IMR-90 (cell line): ENCODE results near the gene SUV39H2. TPM values are rescaled to one million over a fixed set of nuclear protein-coding genes. Genes with fewer than 3 reads are reported as not detected.

ENCODE experiments used
- ATAC-seq: fragments of 200-7000 bp; cut with Tn5 transposase; 2 replicates; pipeline ENCODE4 v1.9.1; 2020; ENCODE audit warnings: low read depth, mild to moderate bottlenecking, moderate library complexity
- BruUV-seq: library from RNA; stranded (reverse); fragments of 400-500 nt; replicated peaks from 2 replicates; lab custom pipeline; 2021; lab: Mats Ljungman, UMichigan
- CTCF ChIA-PET: fragments of 300-600 bp; formaldehyde crosslinking; extraction: SDS; loops from one replicate; lab custom pipeline; 2021; ENCODE audit warnings: antibody characterized with exemption; lab: Yijun Ruan, JAX
- POLR2A ChIA-PET: fragments of 300-600 bp; sonication (Branson Sonifier 250); formaldehyde crosslinking; loops from one replicate; lab custom pipeline; 2022; ENCODE audit warnings: antibody characterized with exemption; ENCODE audit not compliant: unreplicated experiment; lab: Charles Lee
- DNase-seq: peaks from one replicate; pipeline ENCODE4 v3.0.0; 2013
- H2AFZ ChIP-seq: replicated peaks from 2 replicates; pipeline ENCODE3; 2013; ENCODE audit warnings: low read length, mild to moderate bottlenecking; ENCODE audit not compliant: poor library complexity
- H2AK5ac ChIP-seq: 2 replicates; pipeline ENCODE4 v1.6.1; 2013; ENCODE audit warnings: low read depth, low read length, inconsistent platforms
- H2AK9ac ChIP-seq: replicated peaks from 2 replicates; pipeline ENCODE3; 2013; ENCODE audit warnings: mild to moderate bottlenecking, low read depth, low read length, moderate library complexity; ENCODE audit not compliant: poor library complexity
- H2BK120ac ChIP-seq: 2 replicates; pipeline ENCODE4 v1.6.1; 2013; ENCODE audit warnings: low read depth, low read length, inconsistent platforms
- H2BK15ac ChIP-seq: 3 replicates; pipeline ENCODE4 v1.6.1; 2013; ENCODE audit warnings: low read depth, low read length, inconsistent platforms
- H2BK20ac ChIP-seq: 2 replicates; pipeline ENCODE4 v1.6.1; 2013; ENCODE audit warnings: low read depth, mild to moderate bottlenecking, inconsistent platforms, low read length, moderate library complexity
- H2BK5ac ChIP-seq: 2 replicates; pipeline ENCODE4 v1.6.1; 2013; ENCODE audit warnings: mild to moderate bottlenecking, low read depth, low read length, inconsistent platforms; ENCODE audit not compliant: poor library complexity, severe bottlenecking
- H3K14ac ChIP-seq: replicated peaks from 2 replicates; pipeline ENCODE4 v1.6.1; 2013; ENCODE audit warnings: low read depth, low read length, inconsistent platforms
- H3K18ac ChIP-seq: 2 replicates; pipeline ENCODE4 v1.6.1; 2013; ENCODE audit warnings: low read depth, low read length, control low read depth
- H3K23ac ChIP-seq: 2 replicates; pipeline ENCODE4 v1.6.1; 2013; ENCODE audit warnings: low read depth, low read length, inconsistent platforms
- H3K27ac ChIP-seq: 2 replicates; pipeline ENCODE4 v1.5.1; 2013; ENCODE audit warnings: mild to moderate bottlenecking, control low read depth, low read length; ENCODE audit not compliant: insufficient read depth
- H3K27me3 ChIP-seq: 2 replicates; pipeline ENCODE4 v1.6.1; 2013; ENCODE audit warnings: low read length; ENCODE audit not compliant: control insufficient read depth, insufficient read depth
- H3K36me3 ChIP-seq: 2 replicates; pipeline ENCODE4 v1.6.1; 2013; ENCODE audit warnings: low read length, mixed read lengths; ENCODE audit not compliant: control insufficient read depth, insufficient read depth
- H3K4ac ChIP-seq: 2 replicates; pipeline ENCODE4 v1.6.1; 2013; ENCODE audit warnings: low read depth, low read length, inconsistent platforms
- H3K4me1 ChIP-seq: 2 replicates; pipeline ENCODE4 v1.6.1; 2013; ENCODE audit warnings: low read length, mixed read lengths; ENCODE audit not compliant: control insufficient read depth, insufficient read depth
- H3K4me2 ChIP-seq: 2 replicates; pipeline ENCODE4 v1.6.1; 2013; ENCODE audit warnings: low read depth, mild to moderate bottlenecking, control low read depth, low read length, moderate library complexity
- H3K4me3 ChIP-seq: 2 replicates; pipeline ENCODE4 v1.5.1; 2013; ENCODE audit warnings: low read depth, mild to moderate bottlenecking, control low read depth, low read length, moderate library complexity; ENCODE audit not compliant: insufficient read depth
- H3K56ac ChIP-seq: 2 replicates; pipeline ENCODE4 v1.6.1; 2013; ENCODE audit warnings: low read length, inconsistent platforms; ENCODE audit not compliant: insufficient read depth; ENCODE audit errors: extremely low read depth
- H3K79me1 ChIP-seq, 2 experiments: 2 replicates each; pipeline ENCODE4 v1.6.1; 2013; ENCODE audit warnings: low read length in 2 of 2, inconsistent platforms in 1 of 2, low read depth in 1 of 2
- H3K9ac ChIP-seq: 2 replicates; pipeline ENCODE4 v1.6.1; 2013; ENCODE audit warnings: low read depth, low read length, control low read depth
- H3K9me1 ChIP-seq: 2 replicates; pipeline ENCODE4 v1.6.1; 2013; ENCODE audit warnings: low read length, inconsistent platforms; ENCODE audit not compliant: insufficient read depth
- H3K9me3 ChIP-seq: 2 replicates; pipeline ENCODE4 v1.6.1; 2013; ENCODE audit warnings: low read length; ENCODE audit not compliant: control insufficient read depth, insufficient read depth
- H4K20me1 ChIP-seq: 2 replicates; pipeline ENCODE4 v1.6.1; 2013; ENCODE audit warnings: low read length, inconsistent platforms; ENCODE audit not compliant: insufficient read depth
- H4K5ac ChIP-seq: 2 replicates; pipeline ENCODE4 v1.6.1; 2013; ENCODE audit warnings: mild to moderate bottlenecking, low read depth, low read length, control low read depth
- H4K8ac ChIP-seq, 2 experiments: 2 replicates each; pipeline ENCODE4 v1.6.1; 2013; ENCODE audit warnings: low read depth in 2 of 2, low read length in 2 of 2, control low read depth in 1 of 2, inconsistent platforms in 1 of 2
- H4K91ac ChIP-seq: 2 replicates; pipeline ENCODE4 v1.6.1; 2013; ENCODE audit warnings: low read depth, low read length, inconsistent platforms; ENCODE audit not compliant: insufficient read depth
- BHLHE40 ChIP-seq: fragments of 150-350 bp; IDR thresholded peaks from 2 replicates; pipeline ENCODE4 v1.6.1; 2016; ENCODE audit warnings: mild to moderate bottlenecking, low read depth, low read length
- CEBPB ChIP-seq: IDR thresholded peaks from 2 replicates; pipeline ENCODE4 v1.6.1; 2012; ENCODE audit warnings: low read depth, low read length, improper control_type of control experiment
- CHD1 ChIP-seq: IDR thresholded peaks from 2 replicates; pipeline ENCODE4 v1.6.1; 2012; ENCODE audit warnings: low read depth, low read length, improper control_type of control experiment
- CTCF ChIP-seq: conservative IDR thresholded peaks from 2 replicates; pipeline ENCODE4 v1.5.1; 2012; ENCODE audit warnings: mild to moderate bottlenecking, low read depth, low read length, improper control_type of control experiment
- ELK1 ChIP-seq: fragments of 150-350 bp; IDR thresholded peaks from 2 replicates; pipeline ENCODE4 v1.6.1; 2016; ENCODE audit warnings: low read depth, mild to moderate bottlenecking, low read length, moderate library complexity, borderline replicate concordance
- FOS ChIP-seq: fragments of 150-350 bp; IDR thresholded peaks from 2 replicates; pipeline ENCODE4 v1.6.1; 2016; ENCODE audit warnings: low read depth, low read length
- MAZ ChIP-seq: IDR thresholded peaks from 2 replicates; pipeline ENCODE4 v1.6.1; 2012; ENCODE audit warnings: low read depth, mild to moderate bottlenecking, low read length, improper control_type of control experiment, moderate library complexity, borderline replicate concordance
- MXI1 ChIP-seq: IDR thresholded peaks from 2 replicates; pipeline ENCODE4 v1.6.1; 2012; ENCODE audit warnings: low read depth, mild to moderate bottlenecking, low read length, moderate library complexity, borderline replicate concordance
- NFE2L2 ChIP-seq: fragments of 150-350 bp; IDR thresholded peaks from 2 replicates; pipeline ENCODE4 v1.6.1; 2016; ENCODE audit warnings: low read depth, mild to moderate bottlenecking, low read length
- POLR2A ChIP-seq: IDR thresholded peaks from 2 replicates; pipeline ENCODE4 v1.6.1; 2012; ENCODE audit warnings: mild to moderate bottlenecking, low read depth, low read length
- RAD21 ChIP-seq: IDR thresholded peaks from 2 replicates; pipeline ENCODE4 v1.6.1; 2012; ENCODE audit warnings: low read length, improper control_type of control experiment
- RCOR1 ChIP-seq: IDR thresholded peaks from 2 replicates; pipeline ENCODE4 v1.6.1; 2012; ENCODE audit warnings: mild to moderate bottlenecking, low read length, improper control_type of control experiment; ENCODE audit not compliant: insufficient replicate concordance
- SMC3 ChIP-seq: fragments of 150-350 bp; IDR thresholded peaks from 2 replicates; pipeline ENCODE4 v1.6.1; 2016; ENCODE audit warnings: low read depth, mild to moderate bottlenecking, antibody characterized with exemption, low read length, moderate library complexity
- USF2 ChIP-seq: fragments of 150-350 bp; IDR thresholded peaks from 2 replicates; pipeline ENCODE4 v1.6.1; 2017; ENCODE audit warnings: mild to moderate bottlenecking, antibody characterized with exemption, low read length, low read depth
- WGBS, 2 experiments: methylation state at CpG; one replicate each; pipeline versions ENCODE4 v1.1.5 to v1.1.7; 2013; ENCODE audit warnings: missing lambda C conversion rate in 2 of 2; ENCODE audit not compliant: insufficient read length in 1 of 2; ENCODE audit errors: extremely low coverage in 2 of 2; 5-methylcytosine and 5-hydroxymethylcytosine counted together
- dilution Hi-C: fragments of 300-500 bp; cut with HindIII; formaldehyde crosslinking; loops from one replicate; pipeline ENCODE4 v1.14.3; 2018; ENCODE audit warnings: low sequenced_read_pairs; ENCODE audit not compliant: unreplicated experiment
- in situ Hi-C: fragments of 300-500 bp; cut with MboI; formaldehyde crosslinking; loops from 3 replicates; pipeline ENCODE4 v1.14.3; 2019; ENCODE audit warnings: low sequenced_read_pairs, inconsistent platforms, mixed read lengths
- intact Hi-C: fragments of 100-400 bp; cut with micrococcal nuclease; formaldehyde crosslinking; loops from 2 replicates; pipeline ENCODE4 v1.10.0; 2022
- polyA plus RNA-seq, 3 experiments: library from polyadenylated mRNA; depleted of rRNA; stranded (reverse); fragments of >200 nt; gene quantifications; 2 replicates each; pipeline ENCODE4 v1.2.3, GENCODE V29; 2012; ENCODE audit warnings: low replicate concordance in 1 of 3
- total RNA-seq: library from RNA; depleted of rRNA; stranded (reverse); fragments of >200 nt; gene quantifications from 2 replicates; pipeline ENCODE4 v1.2.3, GENCODE V29; 2012

The SUV39H2 gene
- total and polyA plus RNA-seq, 2 of the 4 experiments (the other 2 are of a cell fraction): 5.3 to 14.5 TPM

- H2AK5ac ChIP-seq: no peak overlapping the region
- H3K56ac ChIP-seq: peak overlapping the region; percentile 38; the same call in 1 of the 2 replicates
- in situ Hi-C loops: no loop called here
- peak overlapping the region; percentile 77; the same call in 1 of the 2 replicates for H3K4ac ChIP-seq
- dilution Hi-C loops: no loop called here
- DNase-seq: no peak
- peak overlapping the region; percentile 26; the same call in 1 of the 2 replicates for H3K14ac ChIP-seq
- H3K23ac ChIP-seq: peak overlapping the region; percentile 98; the same call in 1 of the 2 replicates
- peak overlapping the region; percentile 93 for H3K4me2 ChIP-seq
- TF ChIP-seq POLR2A (no peak), FOS (no peak), RAD21 (no peak), CEBPB (no peak), NFE2L2 (no peak), CTCF (no peak), ELK1 (no peak), MAZ (no peak), BHLHE40 (peak; percentile 8; the same call in 1 of the 2 replicates), SMC3 (no peak), MXI1 (no peak), USF2 (peak; percentile 39; the same call in 1 of the 2 replicates), RCOR1 (no peak), CHD1 (no peak)
- H4K8ac ChIP-seq: peak overlapping the region in 1 of 2 experiments; percentile 67; a peak in 2 of 4 replicates
- ChIA-PET CTCF (no interaction called here), POLR2A (no interaction called here)
- peak overlapping the region; percentile 82 for H3K9ac ChIP-seq
- no peak overlapping the region for H2AK9ac ChIP-seq
- H3K4me1 ChIP-seq: peaks cover 1% of the 10 kb centered on the region; the same call in 1 of the 2 replicates
- 30 to 100% methylated on average over 2 to 6 of the region's 14 CpGs for WGBS, 2 experiments
- no peak overlapping the region for H3K18ac ChIP-seq
- BruUV-seq: no TSS peak
- intact Hi-C loops: loop anchor here (5.0 to 10.0 kb wide), 2 partner anchors 237 to 266 kb away; no protein-coding TSS in a partner anchor
- no peak overlapping the region for H2AFZ ChIP-seq
- H2BK20ac ChIP-seq: no peak overlapping the region
- H3K9me3 ChIP-seq: no peaks in the 10 kb centered on the region
- H3K27me3 ChIP-seq: no peaks in the 10 kb centered on the region
- no peak overlapping the region for H4K91ac ChIP-seq
- H2BK120ac ChIP-seq: no peak overlapping the region
- no peak overlapping the region for H2BK15ac ChIP-seq
- H4K5ac ChIP-seq: no peak overlapping the region
- peak overlapping the region; percentile 82 for H2BK5ac ChIP-seq
- peaks cover 24% of the 10 kb centered on the region for H3K36me3 ChIP-seq
- peaks cover 29 to 44% of the 10 kb centered on the region in 2 experiments for H3K79me1 ChIP-seq
- no peak for ATAC-seq
- H3K27ac ChIP-seq: peak overlapping the region; percentile 82
- peaks cover 4% of the 10 kb centered on the region for H4K20me1 ChIP-seq
- H3K4me3 ChIP-seq: peak overlapping the region; percentile 74
- peaks cover 3% of the 10 kb centered on the region for H3K9me1 ChIP-seq
Measured at GRCh38 chr10:14839305-14839695, 39.4 kb upstream of the SUV39H2 start.
